Trophoblast cell (in vitro differentiated cells and primary cell): Measurements from ENCODE around the gene ZNF695.
A peak's percentile ranks its signal among the peaks of the same experiment; 100 is the strongest.

Source experiments
- DNase-seq, 2 donors: peaks; one replicate each; pipeline ENCODE4 v3.0.0-alpha.2; 2016
- H2AFZ ChIP-seq: 2 replicates; pipeline ENCODE4 v1.6.1; 2013; ENCODE audit warnings: low read length, moderate library complexity, mild to moderate bottlenecking; ENCODE audit not compliant: insufficient read depth, poor library complexity
- H2AK5ac ChIP-seq: 2 replicates; pipeline ENCODE4 v1.6.1; 2013; ENCODE audit warnings: mild to moderate bottlenecking, low read length
- H2BK120ac ChIP-seq: 2 replicates; pipeline ENCODE4 v1.6.1; 2013; ENCODE audit warnings: low read length, mild to moderate bottlenecking, moderate library complexity; ENCODE audit not compliant: insufficient read depth, poor library complexity
- H2BK12ac ChIP-seq: 2 replicates; pipeline ENCODE4 v1.6.1; 2013; ENCODE audit warnings: mild to moderate bottlenecking, low read length, moderate library complexity
- H2BK5ac ChIP-seq: 2 replicates; pipeline ENCODE4 v1.6.1; 2013; ENCODE audit warnings: low read length, low read depth, moderate library complexity, mild to moderate bottlenecking; ENCODE audit not compliant: poor library complexity
- H3K14ac ChIP-seq: 2 replicates; pipeline ENCODE4 v1.6.1; 2013; ENCODE audit warnings: mild to moderate bottlenecking, low read length
- H3K18ac ChIP-seq: 2 replicates; pipeline ENCODE4 v1.6.1; 2013; ENCODE audit warnings: mild to moderate bottlenecking, low read length
- H3K23ac ChIP-seq: 2 replicates; pipeline ENCODE4 v1.6.1; 2013; ENCODE audit warnings: low read length
- H3K27ac ChIP-seq: 2 replicates; pipeline ENCODE4 v1.5.1; 2013; ENCODE audit warnings: low read depth, mild to moderate bottlenecking, inconsistent platforms, low read length, moderate library complexity
- H3K27me3 ChIP-seq: 2 replicates; pipeline ENCODE4 v1.6.1; 2013; ENCODE audit warnings: inconsistent platforms, mild to moderate bottlenecking, low read length, moderate library complexity; ENCODE audit not compliant: insufficient read depth
- H3K36me3 ChIP-seq, 2 experiments: 1 replicate in 1 of 2; 2 replicates in 1 of 2; pipeline ENCODE4 v1.6.1; 2013; ENCODE audit warnings: low read length in 2 of 2, mild to moderate bottlenecking in 2 of 2, moderate library complexity in 1 of 2; ENCODE audit not compliant: insufficient read depth in 2 of 2, control insufficient read depth in 1 of 2
- H3K4ac ChIP-seq: 2 replicates; pipeline ENCODE4 v1.6.1; 2013; ENCODE audit warnings: low read depth, mild to moderate bottlenecking, low read length, moderate library complexity
- H3K4me1 ChIP-seq, 2 experiments: 1 replicate in 1 of 2; 2 replicates in 1 of 2; pipeline ENCODE4 v1.6.1; 2013; ENCODE audit warnings: low read length in 2 of 2, mild to moderate bottlenecking in 2 of 2, moderate library complexity in 1 of 2; ENCODE audit not compliant: insufficient read depth in 2 of 2, control insufficient read depth in 1 of 2
- H3K4me2 ChIP-seq: 2 replicates; pipeline ENCODE4 v1.6.1; 2013; ENCODE audit warnings: inconsistent platforms, mild to moderate bottlenecking, low read length, moderate library complexity
- H3K4me3 ChIP-seq: 2 replicates; pipeline ENCODE4 v1.5.1; 2013; ENCODE audit warnings: mild to moderate bottlenecking, low read depth, low read length, inconsistent platforms
- H3K79me1 ChIP-seq: one replicate; pipeline ENCODE4 v1.6.1; 2013; ENCODE audit warnings: low read length
- H3K79me2 ChIP-seq: 2 replicates; pipeline ENCODE4 v1.6.1; 2013; ENCODE audit warnings: low read length, mild to moderate bottlenecking; ENCODE audit not compliant: control insufficient read depth, insufficient read depth, poor library complexity
- H3K9ac ChIP-seq: 2 replicates; pipeline ENCODE4 v1.6.1; 2013; ENCODE audit warnings: mild to moderate bottlenecking, low read length
- H3K9me3 ChIP-seq: 2 replicates; pipeline ENCODE4 v1.6.1; 2013; ENCODE audit warnings: low read depth, mild to moderate bottlenecking, control low read depth, inconsistent platforms, low read length; ENCODE audit not compliant: insufficient read depth
- H4K12ac ChIP-seq: 2 replicates; pipeline ENCODE4 v1.6.1; 2013; ENCODE audit warnings: low read depth, mild to moderate bottlenecking, low read length, moderate library complexity
- H4K8ac ChIP-seq: 2 replicates; pipeline ENCODE4 v1.6.1; 2013; ENCODE audit warnings: low read depth, mild to moderate bottlenecking, low read length, moderate library complexity
- H4K91ac ChIP-seq: one replicate; pipeline ENCODE4 v1.6.1; 2013; ENCODE audit warnings: low read depth, mild to moderate bottlenecking, low read length, moderate library complexity
- WGBS: extraction: QIAGEN DNeasy Blood & Tissue Kit; methylation state at CpG from one replicate; pipeline ENCODE4 v1.1.7; 2013; ENCODE audit warnings: missing lambda C conversion rate; ENCODE audit not compliant: insufficient read length, insufficient coverage; ENCODE audit errors: extremely low coverage; 5-methylcytosine and 5-hydroxymethylcytosine counted together

The ZNF695 gene

GRCh38 chr1:246949956-246950355, 57.9 kb downstream of the ZNF695 start:
- Histone ChIP-seq H3K18ac (no peak overlapping the region), H3K9me3 (no peaks in the 10 kb centered on the region)
- WGBS = no CpG with 5 or more reads among the region's 3 CpGs

GRCh38 chr1:246947255-246947654, 60.6 kb downstream of the ZNF695 start:
- peak in 1 of 2 donors; percentile 13 for DNase-seq
- no peak overlapping the region for H2AK5ac ChIP-seq
- no peak overlapping the region for H3K9ac ChIP-seq
- H3K79me2 ChIP-seq = no peaks in the 10 kb centered on the region
- peak overlapping the region; percentile 30 for H3K27ac ChIP-seq
- WGBS = no CpG with 5 or more reads among the region's 7 CpGs
- H2AFZ ChIP-seq = peak overlapping the region; percentile 48
- peaks cover 7% of the 10 kb centered on the region for H3K79me1 ChIP-seq
- no peak overlapping the region for H4K91ac ChIP-seq
- no peak overlapping the region for H3K23ac ChIP-seq
- H2BK12ac ChIP-seq = no peak overlapping the region
- H2BK120ac ChIP-seq = no peak overlapping the region
- H3K36me3 ChIP-seq = peaks cover 3 to 4% of the 10 kb centered on the region in 2 experiments
- H3K14ac ChIP-seq = no peak overlapping the region
- no peak overlapping the region for H3K4me2 ChIP-seq
- H3K4me3 ChIP-seq = no peak overlapping the region
- no peak overlapping the region for H3K4ac ChIP-seq
- H4K8ac ChIP-seq = no peak overlapping the region
- no peak overlapping the region for H3K18ac ChIP-seq
- peak overlapping the region; percentile 34 for H2BK5ac ChIP-seq
- H3K9me3 ChIP-seq = no peaks in the 10 kb centered on the region
- H3K4me1 ChIP-seq = peaks cover 6 to 9% of the 10 kb centered on the region in 2 experiments
- no peaks in the 10 kb centered on the region for H3K27me3 ChIP-seq
- no peak overlapping the region for H4K12ac ChIP-seq

More at GRCh38 chr1:246949956-246950355, 57.9 kb downstream of the ZNF695 start:
- no peak overlapping the region for H2AK5ac ChIP-seq
- H3K79me2 ChIP-seq = no peaks in the 10 kb centered on the region
- H2BK12ac ChIP-seq = no peak overlapping the region
- peaks cover 7% of the 10 kb centered on the region for H3K79me1 ChIP-seq
- no peak overlapping the region for H3K4ac ChIP-seq
- H3K27me3 ChIP-seq = no peaks in the 10 kb centered on the region
- no peak overlapping the region for H3K27ac ChIP-seq
- no peak overlapping the region for H4K12ac ChIP-seq
- no peak overlapping the region for H3K23ac ChIP-seq
- no peak overlapping the region for H3K14ac ChIP-seq
- H3K4me2 ChIP-seq = no peak overlapping the region
- peaks cover 6 to 9% of the 10 kb centered on the region in 2 experiments for H3K4me1 ChIP-seq
- no peak overlapping the region for H3K9ac ChIP-seq
- no peak overlapping the region for H4K91ac ChIP-seq
- H2BK5ac ChIP-seq = no peak overlapping the region
- peaks cover under 1 to 1% of the 10 kb centered on the region in 2 experiments for H3K36me3 ChIP-seq
- no peak overlapping the region for H3K4me3 ChIP-seq
- no peak for DNase-seq
- H2BK120ac ChIP-seq = no peak overlapping the region
- H4K8ac ChIP-seq = no peak overlapping the region
- H2AFZ ChIP-seq = no peak overlapping the region

GRCh38 chr1:246946366-246946765, 61.5 kb downstream of the ZNF695 start:
- H4K12ac ChIP-seq = no peak overlapping the region
- H4K91ac ChIP-seq = no peak overlapping the region
- no peak overlapping the region for H3K4ac ChIP-seq
- no peak overlapping the region for H3K18ac ChIP-seq
- H2BK5ac ChIP-seq = no peak overlapping the region
- H3K4me1 ChIP-seq = peaks cover 6 to 9% of the 10 kb centered on the region in 2 experiments
- no peak overlapping the region for H3K14ac ChIP-seq
- H3K4me3 ChIP-seq = no peak overlapping the region
- WGBS = no CpG with 5 or more reads among the region's 6 CpGs
- H3K4me2 ChIP-seq = no peak overlapping the region
- H3K79me2 ChIP-seq = no peaks in the 10 kb centered on the region
- no peak overlapping the region for H2BK12ac ChIP-seq
- H3K79me1 ChIP-seq = peaks cover 7% of the 10 kb centered on the region
- no peak overlapping the region for H2AFZ ChIP-seq
- H2BK120ac ChIP-seq = no peak overlapping the region
- no peak overlapping the region for H3K27ac ChIP-seq
- no peak overlapping the region for H4K8ac ChIP-seq
- peaks cover 3 to 4% of the 10 kb centered on the region in 2 experiments for H3K36me3 ChIP-seq
- H2AK5ac ChIP-seq = no peak overlapping the region
- H3K27me3 ChIP-seq = no peaks in the 10 kb centered on the region
- no peaks in the 10 kb centered on the region for H3K9me3 ChIP-seq
- H3K9ac ChIP-seq = no peak overlapping the region
- no peak overlapping the region for H3K23ac ChIP-seq
- no peak for DNase-seq
